GM23248 (cell line): Measurements from ENCODE around the gene LGI4. TPM values are rescaled to one million over a fixed set of nuclear protein-coding genes. Genes with fewer than 3 reads are reported as not detected.

Experiments used
- DNase-seq: peaks from one replicate; pipeline ENCODE4 v3.0.0-alpha.2; 2015
- H2AFZ ChIP-seq: fragments of 200-600 bp; sonication (generic); 2 replicates; pipeline ENCODE4 v1.6.1; 2016; ENCODE audit warnings: antibody characterized with exemption
- H3F3A ChIP-seq: fragments of 200-600 bp; sonication (generic); 2 replicates; pipeline ENCODE4 v1.6.1; 2016; ENCODE audit warnings: mild to moderate bottlenecking, antibody characterized with exemption, mixed run types; ENCODE audit not compliant: insufficient read depth
- H3K27ac ChIP-seq: fragments of 200-600 bp; sonication (generic); 2 replicates; pipeline ENCODE4 v1.5.1; 2016; ENCODE audit warnings: mild to moderate bottlenecking
- H3K27me3 ChIP-seq: fragments of 200-600 bp; sonication (generic); replicated peaks from 2 replicates; pipeline ENCODE4 v1.6.1; 2016; ENCODE audit warnings: mild to moderate bottlenecking; ENCODE audit not compliant: insufficient read depth
- H3K36me3 ChIP-seq: fragments of 200-600 bp; sonication (generic); 2 replicates; pipeline ENCODE4 v1.6.1; 2016; ENCODE audit warnings: low read depth, mild to moderate bottlenecking
- H3K4me1 ChIP-seq: fragments of 200-600 bp; sonication (generic); 2 replicates; pipeline ENCODE4 v1.6.1; 2016; ENCODE audit warnings: mild to moderate bottlenecking; ENCODE audit not compliant: insufficient read depth
- H3K4me2 ChIP-seq: fragments of 200-600 bp; sonication (generic); one replicate; pipeline ENCODE4 v1.6.1; 2016; ENCODE audit warnings: mild to moderate bottlenecking; ENCODE audit not compliant: unreplicated experiment
- H3K4me3 ChIP-seq: fragments of 200-600 bp; sonication (generic); 2 replicates; pipeline ENCODE4 v1.5.1; 2016; ENCODE audit warnings: mild to moderate bottlenecking
- H3K79me2 ChIP-seq: fragments of 200-600 bp; sonication (generic); 2 replicates; pipeline ENCODE4 v1.6.1; 2016; ENCODE audit warnings: mild to moderate bottlenecking; ENCODE audit not compliant: insufficient read depth
- H3K9ac ChIP-seq: fragments of 200-600 bp; sonication (generic); 2 replicates; pipeline ENCODE4 v1.6.1; 2016; ENCODE audit warnings: mild to moderate bottlenecking
- H3K9me2 ChIP-seq: fragments of 200-600 bp; sonication (generic); 2 replicates; pipeline ENCODE4 v1.6.1; 2016; ENCODE audit warnings: mixed run types, mild to moderate bottlenecking, moderate library complexity; ENCODE audit not compliant: insufficient read depth
- H3K9me3 ChIP-seq: fragments of 200-600 bp; sonication (generic); one replicate; pipeline ENCODE4 v1.6.1; 2017; ENCODE audit warnings: low read depth
- H4K20me1 ChIP-seq: fragments of 200-600 bp; sonication (generic); 2 replicates; pipeline ENCODE4 v1.6.0; 2016; ENCODE audit not compliant: insufficient read depth
- EZH2 ChIP-seq: fragments of 200-600 bp; sonication (generic); IDR thresholded peaks from 2 replicates; pipeline ENCODE4 v1.6.1; 2018; ENCODE audit warnings: antibody characterized with exemption, mild to moderate bottlenecking; ENCODE audit not compliant: insufficient read depth, poor library complexity, severe bottlenecking
- EZH2phosphoT487 ChIP-seq: fragments of 200-600 bp; sonication (generic); IDR thresholded peaks from 2 replicates; pipeline ENCODE4 v1.6.1; 2018; ENCODE audit warnings: antibody characterized with exemption, moderate library complexity, mild to moderate bottlenecking, low read depth; ENCODE audit not compliant: insufficient read depth
- WGBS, 2 experiments: methylation state at CpG; one replicate each; pipeline ENCODE4 v1.1.6; 2015 to 2017; ENCODE audit warnings: low lambda C conversion rate in 2 of 2, low coverage in 1 of 2; ENCODE audit errors: missing lambda C conversion rate in 2 of 2; 5-methylcytosine and 5-hydroxymethylcytosine counted together
- in situ Hi-C: fragments of 300-500 bp; cut with MboI; formaldehyde crosslinking; loops from 2 replicates; pipeline ENCODE4 v1.15.0; 2020
- polyA plus RNA-seq: library from polyadenylated mRNA; unstranded; fragments of >200 nt; fragmentation: Nextera tagmentation; extraction: Ambion mirVana; gene quantifications from 2 replicates; pipeline ENCODE4 v1.2.1, GENCODE V29; 2016
- total RNA-seq: library from RNA; depleted of rRNA; stranded (reverse); fragments of >200 nt; shearing (Covaris generic); gene quantifications from 2 replicates; pipeline ENCODE4 v1.2.3, GENCODE V29; 2014

Gene LGI4
- total and polyA plus RNA-seq, 2 experiments from 2014 or later = 0.06 to 0.86 TPM

DNA sequence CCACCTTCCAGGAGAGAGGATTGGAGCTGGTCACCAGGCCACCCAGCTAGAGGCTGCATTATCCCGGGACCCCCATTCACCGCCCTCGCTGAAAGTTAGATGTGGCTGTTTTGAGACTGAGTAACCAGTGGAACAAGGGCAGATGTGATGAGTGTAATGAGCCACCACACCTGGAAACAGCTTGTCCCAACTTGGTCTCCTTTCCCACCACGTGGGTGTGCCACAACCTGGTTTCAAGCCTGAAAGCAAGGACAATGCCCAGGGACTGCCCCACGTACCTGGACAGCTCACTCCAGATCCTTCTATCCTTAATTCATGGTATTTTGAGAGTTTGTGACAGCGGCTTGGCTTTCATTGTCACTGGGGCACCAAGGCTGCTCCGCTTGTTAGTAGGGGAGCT is 7.0 kb downstream of the LGI4 start:
- H3K9ac ChIP-seq = no peak overlapping the region
- no peaks in the 10 kb centered on the region for H3K27me3 ChIP-seq
- DNase-seq = no peak
- H3K79me2 ChIP-seq = no peaks in the 10 kb centered on the region
- 53 to 58% methylated on average over 7 of the region's 7 CpGs for WGBS, 2 experiments
- no peaks in the 10 kb centered on the region for H3K36me3 ChIP-seq
- H3K4me2 ChIP-seq = no peak overlapping the region
- H3K4me3 ChIP-seq = no peak overlapping the region
- H3F3A ChIP-seq = no peaks in the 10 kb centered on the region
- in situ Hi-C loops = no loop called here
- no peaks in the 10 kb centered on the region for H3K9me3 ChIP-seq
- no peak overlapping the region for H3K27ac ChIP-seq
- H2AFZ ChIP-seq = no peak overlapping the region
- H4K20me1 ChIP-seq = no peaks in the 10 kb centered on the region
- peaks cover 11% of the 10 kb centered on the region for H3K4me1 ChIP-seq
- H3K9me2 ChIP-seq = no peaks in the 10 kb centered on the region
- TF ChIP-seq EZH2 (no peak), EZH2phosphoT487 (no peak)

GRCh38 chr19:35126624-35126959 is 8.3 kb downstream of the LGI4 start:
- Histone ChIP-seq H3K27ac (no peak overlapping the region), H2AFZ (no peak overlapping the region), H3K9me2 (no peaks in the 10 kb centered on the region), H3K27me3 (no peaks in the 10 kb centered on the region), H4K20me1 (no peaks in the 10 kb centered on the region), H3K4me2 (no peak overlapping the region), H3F3A (no peaks in the 10 kb centered on the region), H3K9ac (no peak overlapping the region), H3K79me2 (no peaks in the 10 kb centered on the region), H3K4me3 (no peak overlapping the region), H3K36me3 (no peaks in the 10 kb centered on the region), H3K4me1 (peaks cover 11% of the 10 kb centered on the region), H3K9me3 (no peaks in the 10 kb centered on the region)
- DNase-seq = no peak
- 46 to 57% methylated on average over 7 to 20 of the region's 20 CpGs for WGBS, 2 experiments
- in situ Hi-C loops = no loop called here
- TF ChIP-seq EZH2phosphoT487 (no peak), EZH2 (no peak)

GRCh38 chr19:35125749-35126623 is 8.9 kb downstream of the LGI4 start:
- in situ Hi-C loops = no loop called here
- H3K4me1 ChIP-seq = peaks cover 12% of the 10 kb centered on the region
- H3K79me2 ChIP-seq = no peaks in the 10 kb centered on the region
- no peaks in the 10 kb centered on the region for H3K27me3 ChIP-seq
- no peak overlapping the region for H3K4me3 ChIP-seq
- no peaks in the 10 kb centered on the region for H3K9me2 ChIP-seq
- H3K9ac ChIP-seq = no peak overlapping the region
- 83 to 86% methylated on average over 26 to 35 of the region's 35 CpGs for WGBS, 2 experiments
- no peak for TF ChIP-seq EZH2
- no peak for TF ChIP-seq EZH2phosphoT487
- H4K20me1 ChIP-seq = no peaks in the 10 kb centered on the region
- DNase-seq = no peak
- no peak overlapping the region for H3K27ac ChIP-seq
- no peak overlapping the region for H3K4me2 ChIP-seq
- no peaks in the 10 kb centered on the region for H3K9me3 ChIP-seq
- H3K36me3 ChIP-seq = no peaks in the 10 kb centered on the region
- no peak overlapping the region for H2AFZ ChIP-seq
- H3F3A ChIP-seq = no peaks in the 10 kb centered on the region

- Histone ChIP-seq H3K36me3 (no peaks in the 10 kb centered on the region), H2AFZ (peak overlapping the region; percentile 88), H3K4me1 (peaks cover 18% of the 10 kb centered on the region), H3K4me3 (no peak overlapping the region), H3F3A (no peaks in the 10 kb centered on the region), H3K4me2 (peak overlapping the region; percentile 79), H3K79me2 (no peaks in the 10 kb centered on the region), H3K9ac (no peak overlapping the region), H3K27me3 (no peaks in the 10 kb centered on the region), H4K20me1 (no peaks in the 10 kb centered on the region), H3K27ac (no peak overlapping the region), H3K9me3 (no peaks in the 10 kb centered on the region), H3K9me2 (no peaks in the 10 kb centered on the region)
- WGBS, 2 experiments = 83 to 84% methylated on average over 19 of the region's 19 CpGs
- TF ChIP-seq EZH2 = no peak
- TF ChIP-seq EZH2phosphoT487 = no peak
- no peak for DNase-seq
- in situ Hi-C loops = no loop called here
These were observed 9.6 kb downstream of the LGI4 start for GRCh38 chr19:35125270-35125717.
